Endothelial cell of umbilical vein (primary cell): ENCODE measurements around the gene GATA6. TPM values are rescaled to one million over a fixed set of nuclear protein-coding genes. Genes with fewer than 3 reads are reported as not detected.

Experiments used
- BruUV-seq: library from RNA; stranded (reverse); fragments of 400-500 nt; replicated peaks from 2 replicates; lab custom pipeline; 2021; lab: Mats Ljungman, UMichigan
- CTCF ChIA-PET: fragments of 300-600, 350-600 bp; sonication (Branson Sonifier 250); formaldehyde crosslinking; loops from one replicate; lab custom pipeline; 2021; ENCODE audit warnings: antibody characterized with exemption, inconsistent platforms; lab: Charles Lee
- POLR2A ChIA-PET: fragments of 300-600, 350-600 bp; sonication (Branson Sonifier 250); formaldehyde crosslinking; loops from one replicate; lab custom pipeline; 2021; ENCODE audit warnings: antibody characterized with exemption, inconsistent platforms; lab: Charles Lee
- DNase-seq: peaks from one replicate; pipeline ENCODE4 v3.0.0-alpha.2; 2011; ENCODE audit warnings: low read depth, low spot score
- FAIRE-seq: peaks from 2 replicates; lab custom pipeline; 2011; peaks lifted over from hg19 to GRCh38; lab: Jason Lieb, UNC
- H2AFZ ChIP-seq: 2 replicates; pipeline ENCODE4 v1.6.0; 2012; ENCODE audit warnings: low read depth, low read length, control low read depth, inconsistent platforms
- H3K27ac ChIP-seq: 2 replicates; pipeline ENCODE4 v1.5.1; 2011; ENCODE audit warnings: low read depth, mild to moderate bottlenecking, control low read depth, low read length, moderate library complexity; ENCODE audit not compliant: insufficient read depth
- H3K27me3 ChIP-seq, 2 experiments: 2 replicates each; pipeline versions ENCODE4 v1.6.0 to v1.6.1; 2011; ENCODE audit warnings: low read length in 2 of 2, mixed read lengths in 1 of 2; ENCODE audit not compliant: control insufficient read depth in 2 of 2, insufficient read depth in 2 of 2
- H3K36me3 ChIP-seq, 2 experiments: 2 replicates in 1 of 2; 3 replicates in 1 of 2; pipeline ENCODE4 v1.5.1; 2011; ENCODE audit warnings: low read length in 2 of 2, mild to moderate bottlenecking in 1 of 2, moderate library complexity in 1 of 2; ENCODE audit not compliant: control insufficient read depth in 2 of 2, insufficient read depth in 2 of 2; ENCODE audit errors: extremely low read depth in 1 of 2
- H3K4me1 ChIP-seq: 3 replicates; pipeline ENCODE4 v1.5.1; 2011; ENCODE audit warnings: mild to moderate bottlenecking, low read length; ENCODE audit not compliant: control insufficient read depth, insufficient read depth; ENCODE audit errors: extremely low read depth
- H3K4me2 ChIP-seq: 2 replicates; pipeline ENCODE4 v1.6.1; 2011; ENCODE audit warnings: low read length, control low read depth, mixed read lengths; ENCODE audit not compliant: insufficient read depth
- H3K4me3 ChIP-seq, 3 experiments: fragments of 200-600 bp in 1 of 3; sonication (generic), shearing (Covaris generic) in 1 of 3; replicated peaks in 1 of 3; 2 replicates each; pipeline ENCODE4 v1.5.1; 2011 to 2016; ENCODE audit warnings: control low read depth in 3 of 3, low read length in 3 of 3, mild to moderate bottlenecking in 2 of 3, inconsistent platforms in 1 of 3, low read depth in 1 of 3, moderate library complexity in 1 of 3; ENCODE audit not compliant: insufficient read depth in 1 of 3
- H3K79me2 ChIP-seq: 2 replicates; pipeline ENCODE4 v1.6.0; 2012; ENCODE audit warnings: low read length, inconsistent platforms; ENCODE audit not compliant: control insufficient read depth, insufficient read depth
- H3K9ac ChIP-seq: replicated peaks from 2 replicates; pipeline ENCODE3; 2011; ENCODE audit warnings: low read length, control low read depth; ENCODE audit not compliant: insufficient read depth; ENCODE audit errors: extremely low read depth
- H3K9me1 ChIP-seq: replicated peaks from 3 replicates; pipeline ENCODE4 v1.6.0; 2011; ENCODE audit warnings: mild to moderate bottlenecking, low read length; ENCODE audit not compliant: control insufficient read depth, insufficient read depth; ENCODE audit errors: extremely low read depth
- H3K9me3 ChIP-seq: replicated peaks from 2 replicates; pipeline ENCODE4 v1.5.1; 2012; ENCODE audit warnings: low read length, inconsistent platforms; ENCODE audit not compliant: control insufficient read depth, insufficient read depth
- H4K20me1 ChIP-seq: replicated peaks from 2 replicates; pipeline ENCODE3; 2011; ENCODE audit warnings: mild to moderate bottlenecking, low read length; ENCODE audit not compliant: control insufficient read depth, insufficient read depth; ENCODE audit errors: extremely low read depth
- CTCF ChIP-seq, 2 donors: IDR thresholded peaks; 1 replicate in 1 of 2; 2 replicates in 1 of 2; pipeline ENCODE4 v1.5.1; 2011; ENCODE audit warnings: low read length in 2 of 2, mild to moderate bottlenecking in 2 of 2, moderate library complexity in 2 of 2, control low read depth in 1 of 2, inconsistent platforms in 1 of 2, low read depth in 1 of 2; ENCODE audit not compliant: insufficient read depth in 1 of 2; ENCODE audit errors: extremely low read depth in 1 of 2
- EZH2 ChIP-seq: IDR thresholded peaks from 2 replicates; pipeline ENCODE4 v1.6.1; 2012; ENCODE audit warnings: borderline replicate concordance, low read depth, mild to moderate bottlenecking, moderate library complexity, low read length, inconsistent platforms; ENCODE audit not compliant: severe bottlenecking
- FOS ChIP-seq: IDR thresholded peaks from 2 replicates; pipeline ENCODE4 v1.6.1; 2011; ENCODE audit warnings: mild to moderate bottlenecking, low read length, moderate library complexity, borderline replicate concordance; ENCODE audit not compliant: insufficient read depth
- GATA2 ChIP-seq: IDR thresholded peaks from 2 replicates; pipeline ENCODE4 v1.7.0; 2011; ENCODE audit warnings: low read depth, mild to moderate bottlenecking, moderate library complexity, mixed read lengths, low read length; ENCODE audit not compliant: insufficient read length, insufficient read depth
- JUN ChIP-seq: IDR thresholded peaks from 2 replicates; pipeline ENCODE4 v1.6.1; 2011; ENCODE audit warnings: borderline replicate concordance, low read depth; ENCODE audit not compliant: insufficient read length, insufficient read depth
- MAX ChIP-seq: IDR thresholded peaks from 2 replicates; pipeline ENCODE4 v1.6.1; 2011; ENCODE audit not compliant: insufficient read depth, insufficient read length
- MYC ChIP-seq: IDR thresholded peaks from one replicate; pipeline ENCODE4 v1.6.1; 2011; ENCODE audit warnings: mild to moderate bottlenecking, low read depth, low read length
- POLR2A ChIP-seq: IDR thresholded peaks from 2 replicates; pipeline ENCODE4 v1.6.1; 2012; ENCODE audit warnings: low read depth, mild to moderate bottlenecking, control low read depth, low read length
- dilution Hi-C: fragments of 300-500 bp; cut with MboI; formaldehyde crosslinking; loops from one replicate; pipeline ENCODE4 v1.15.0; 2019; ENCODE audit warnings: low sequenced_read_pairs; ENCODE audit not compliant: extremely low pct_ligation_motif_present
- intact Hi-C: fragments of 100-400 bp; cut with micrococcal nuclease; formaldehyde crosslinking; loops from one replicate; pipeline ENCODE4 v1.10.0; 2022
- polyA plus RNA-seq, 4 experiments: library from polyadenylated mRNA; depleted of rRNA in 3 of 4; stranded (reverse) in 3 of 4; unstranded in 1 of 4; fragments of >200 nt; gene quantifications; 2 replicates each; pipeline versions ENCODE4 v1.2.1 to v1.2.3, GENCODE V29; 2011 to 2012; ENCODE audit warnings: missing spikeins in 1 of 4
- total RNA-seq: library from RNA; stranded (reverse); gene quantifications from 2 replicates; pipeline ENCODE4 v1.2.3, GENCODE V29; 2021

The GATA6 gene
- total and polyA plus RNA-seq, 2 donors (not counting 3 experiments of a cell fraction or from before 2014, with no cell fraction given), result 4.1 to 14.6 TPM

GRCh38 chr18:22200611-22201225, 31.3 kb downstream of the GATA6 start:
- peaks cover 2% of the 10 kb centered on the region for H4K20me1 ChIP-seq
- H3K9me1 ChIP-seq, result no peaks in the 10 kb centered on the region
- CTCF ChIA-PET, result no interaction called here
- H3K79me2 ChIP-seq, result peaks cover 30% of the 10 kb centered on the region
- H3K36me3 ChIP-seq, result peaks cover 2 to 13% of the 10 kb centered on the region in 2 experiments
- DNase-seq, result no peak
- no peaks in the 10 kb centered on the region for H3K9me3 ChIP-seq
- intact Hi-C loops (no loop called here), dilution Hi-C loops (no loop called here)
- FAIRE-seq, result no peak
- H3K27me3 ChIP-seq, result no peaks in the 10 kb centered on the region
- TF ChIP-seq MYC (no peak), FOS (no peak), EZH2 (no peak), GATA2 (no peak), CTCF (IDR thresholded peaks at IDR 0.05; ENCODE audit: extremely low read depth in 1 of 2, insufficient read depth in 1 of 2, low read depth in 1 of 2, low read length in 2 of 2) (no peak), JUN (no peak), MAX (no peak), POLR2A (no peak)
- no peak overlapping the region for H3K4me2 ChIP-seq
- H3K4me1 ChIP-seq, result peaks cover 12% of the 10 kb centered on the region
- no peak overlapping the region for H3K4me3 ChIP-seq
- H3K27ac ChIP-seq, result no peak overlapping the region
- H3K9ac ChIP-seq, result no peak overlapping the region
- TSS peak; percentile 7 for BruUV-seq
- H2AFZ ChIP-seq, result no peak overlapping the region
- POLR2A ChIA-PET, result interaction anchor here (0.5 kb wide), 1 partner anchor 27 kb away, joined by 4 read pairs; no protein-coding TSS in a partner anchor
